ENCODE data around the gene SERPINA7.

Gene SERPINA7

DNA sequence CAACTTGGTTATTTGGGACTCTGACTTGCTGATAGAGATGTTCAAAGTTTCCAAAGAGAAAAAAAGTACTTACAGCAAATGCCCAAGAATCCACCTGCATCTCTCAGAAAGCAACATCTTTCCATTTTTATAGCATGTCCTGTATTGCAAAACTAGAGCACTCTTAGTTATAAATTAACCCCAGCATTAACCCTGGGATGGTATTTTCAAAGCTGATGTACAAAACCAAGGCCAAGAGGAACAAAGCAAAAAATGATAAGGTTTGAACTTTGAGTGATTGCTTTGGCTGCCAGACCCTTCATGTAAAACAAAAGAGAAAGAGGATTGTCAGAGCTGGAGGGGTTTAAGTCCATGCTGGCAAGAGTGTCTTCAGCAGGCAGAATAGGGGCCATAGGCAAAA, at the start of gene SERPINA7:
Gene SERPINA7, minus strand, starts transcription at position 103 of the 400 bp plus-strand sequence. CDS start 1,669 bp downstream, outside the sequence.
- no peak within 1 kb of the TSS for H3K27ac ChIP-seq
- no peak for TF ChIP-seq ZFX (IDR thresholded peaks at IDR 0.05; ENCODE audit: borderline replicate concordance)
- TF ChIP-seq CTCF (IDR thresholded peaks at IDR 0.05) = no peak

GRCh38 chrX:106069048-106069447, 30.5 kb upstream of the SERPINA7 start:
- no peak for TF ChIP-seq ZFX (IDR thresholded peaks at IDR 0.05; ENCODE audit: borderline replicate concordance)
- no peak for TF ChIP-seq CTCF (IDR thresholded peaks at IDR 0.05)
- H3K27ac ChIP-seq = no peak overlapping the region

GRCh38 chrX:106050054-106050453, 11.5 kb upstream of the SERPINA7 start:
- TF ChIP-seq ZFX (IDR thresholded peaks at IDR 0.05; ENCODE audit: borderline replicate concordance) (no peak), CTCF (IDR thresholded peaks at IDR 0.05) (no peak)
- H3K27ac ChIP-seq = no peak overlapping the region

DNA sequence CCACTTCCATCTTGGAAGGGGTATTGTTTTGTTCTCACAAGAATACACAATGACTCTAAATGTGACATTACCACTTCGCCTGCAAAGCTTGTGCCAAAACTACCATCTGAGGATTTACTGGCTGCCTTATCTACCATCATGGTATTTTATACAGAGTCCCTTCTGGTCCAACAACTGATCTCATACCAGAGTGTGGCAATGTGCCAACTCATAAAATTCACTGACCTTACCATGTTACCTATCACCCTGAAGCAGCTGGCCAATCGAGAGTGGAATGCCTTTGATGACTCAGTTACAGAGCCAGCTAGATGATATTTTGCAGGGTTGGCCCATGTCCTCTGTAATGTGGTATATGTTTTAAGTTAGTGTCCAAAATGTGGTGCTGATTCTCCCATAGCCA, 3.8 kb upstream of the SERPINA7 start:
- no peak overlapping the region for H3K27ac ChIP-seq
- TF ChIP-seq ZFX (IDR thresholded peaks at IDR 0.05; ENCODE audit: borderline replicate concordance) = no peak
- no peak for TF ChIP-seq CTCF (IDR thresholded peaks at IDR 0.05)

GRCh38 chrX:106040861-106041260, 2.3 kb upstream of the SERPINA7 start:
- no peak overlapping the region for H3K27ac ChIP-seq
- TF ChIP-seq ZFX (IDR thresholded peaks at IDR 0.05; ENCODE audit: borderline replicate concordance) (no peak), CTCF (IDR thresholded peaks at IDR 0.05) (no peak)

DNA sequence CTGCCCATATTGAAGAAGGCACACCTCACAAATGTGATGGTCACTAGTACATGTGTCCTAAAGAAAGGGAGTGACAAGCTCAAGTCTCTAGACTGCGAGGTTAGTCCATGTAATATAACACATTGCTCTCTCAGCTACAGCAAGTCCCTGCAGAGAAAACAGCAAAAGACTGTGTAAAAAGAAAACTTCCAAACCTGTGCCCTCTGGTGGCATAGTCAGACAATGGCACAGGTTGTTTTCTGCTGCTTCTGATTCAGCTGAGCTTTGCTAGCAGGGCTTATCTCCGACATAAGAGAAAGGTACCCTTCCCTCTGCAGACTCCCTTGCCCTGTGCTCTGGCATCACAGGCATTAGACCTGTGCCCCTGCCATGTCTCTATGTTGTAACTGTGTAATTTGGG, 1.4 kb upstream of the SERPINA7 start:
- H3K27ac ChIP-seq = no peak overlapping the region
- TF ChIP-seq CTCF (IDR thresholded peaks at IDR 0.05) (peak; percentile 42), ZFX (IDR thresholded peaks at IDR 0.05; ENCODE audit: borderline replicate concordance) (no peak)

GRCh38 chrX:106037835-106038473, 573 bp downstream of the SERPINA7 start:
- TF ChIP-seq CTCF (IDR thresholded peaks at IDR 0.05) (no peak), ZFX (IDR thresholded peaks at IDR 0.05; ENCODE audit: borderline replicate concordance) (no peak)
- no peak overlapping the region for H3K27ac ChIP-seq
